Activated naive CD4-positive, alpha-beta T cell treated with anti-CD3 and anti-CD28 coated beads, Interleukin-2, amount 50 U/mL, for 16 hours (primary cell): ENCODE measurements around the gene MPZL2.

Experiments used
- DNase-seq: peaks from one replicate; pipeline ENCODE4 v3.0.0-alpha.2; 2020

MPZL2 gene

DNA sequence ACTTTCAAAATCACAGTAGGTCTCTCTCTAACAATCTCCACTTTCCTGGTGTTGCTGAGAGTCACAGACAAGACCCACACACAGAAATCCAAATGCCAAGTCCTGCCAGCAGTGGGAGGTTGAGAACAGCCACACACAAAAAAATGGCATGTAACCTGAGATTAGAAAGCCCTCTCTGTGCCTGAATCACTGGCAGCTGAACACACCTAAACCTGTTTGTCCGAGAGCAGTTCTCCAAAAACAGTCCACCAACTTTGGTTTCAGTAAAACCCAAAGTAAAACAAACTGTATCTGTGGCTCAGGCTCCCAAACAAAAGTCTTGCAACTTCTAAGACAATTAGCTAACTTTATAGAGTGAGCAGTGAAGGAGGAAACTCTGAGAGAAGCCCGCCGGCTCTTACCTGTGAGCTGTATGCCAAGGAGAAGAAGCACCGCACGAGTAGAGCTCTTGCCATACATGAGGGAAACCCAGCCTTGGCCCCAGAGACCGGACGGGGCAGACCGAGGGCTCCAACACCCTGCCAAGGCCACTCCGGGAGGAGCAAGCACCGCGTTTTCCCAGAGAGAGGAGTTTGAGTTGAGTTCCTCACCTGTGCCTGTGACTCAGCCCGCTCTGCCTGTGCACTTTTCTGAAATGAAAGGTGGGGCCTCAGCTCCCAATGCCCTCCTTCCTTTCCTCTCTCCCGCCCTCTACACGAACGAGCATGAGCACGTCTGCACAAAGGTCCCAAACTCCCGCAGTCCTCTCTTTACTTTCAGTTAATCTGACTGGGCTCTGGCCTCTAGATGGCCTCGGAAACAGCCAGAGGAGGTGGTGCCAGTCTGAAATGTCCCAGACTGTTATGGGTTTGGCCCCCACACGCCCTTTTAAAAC lies at the start of gene MPZL2:
TSS of gene MPZL2 (minus strand) at position 603 of the 874 bp plus-strand sequence. CDS start at position 459, 144 bp downstream.
- peak; percentile 47 for DNase-seq

DNA sequence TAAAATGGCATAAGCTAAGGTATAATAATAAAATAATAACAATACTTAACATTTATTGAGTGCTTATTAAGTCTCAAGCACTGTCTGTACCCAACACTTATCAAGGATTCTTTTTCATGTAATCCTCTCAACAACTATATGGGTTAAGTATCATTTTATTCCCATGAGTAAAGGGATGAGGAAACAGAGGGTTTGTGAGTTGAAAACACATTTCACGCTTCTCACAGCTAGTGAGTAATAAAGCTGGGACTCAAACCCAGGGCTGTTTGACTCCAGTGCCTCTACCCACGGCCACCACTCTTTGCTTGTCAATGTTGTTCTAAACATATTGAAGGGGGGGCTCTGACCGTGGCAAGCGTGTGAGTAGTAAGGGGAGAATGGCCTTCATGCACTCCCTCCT lies 49.1 kb upstream of the MPZL2 start:
- DNase-seq, result no peak

DNA sequence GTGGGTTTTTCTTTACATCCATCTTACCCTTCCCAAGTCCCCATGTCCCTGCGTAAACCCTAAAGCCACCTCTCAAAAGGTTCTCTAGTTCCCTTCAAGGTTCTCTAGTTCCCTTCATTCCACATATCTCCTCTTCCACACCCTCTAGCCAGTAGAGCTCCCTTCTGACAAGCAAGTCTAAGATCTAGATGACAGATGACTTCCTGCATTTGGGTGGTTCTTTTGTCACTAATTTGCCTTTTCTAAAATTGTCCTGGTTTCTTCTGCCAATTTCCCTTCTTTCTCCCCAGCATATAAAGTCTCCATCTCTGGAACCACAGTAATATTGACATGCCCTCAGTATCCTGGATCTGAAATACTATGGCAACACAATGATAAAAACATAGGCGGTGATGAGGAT lies 48.2 kb upstream of the MPZL2 start:
- DNase-seq, result no peak

DNA sequence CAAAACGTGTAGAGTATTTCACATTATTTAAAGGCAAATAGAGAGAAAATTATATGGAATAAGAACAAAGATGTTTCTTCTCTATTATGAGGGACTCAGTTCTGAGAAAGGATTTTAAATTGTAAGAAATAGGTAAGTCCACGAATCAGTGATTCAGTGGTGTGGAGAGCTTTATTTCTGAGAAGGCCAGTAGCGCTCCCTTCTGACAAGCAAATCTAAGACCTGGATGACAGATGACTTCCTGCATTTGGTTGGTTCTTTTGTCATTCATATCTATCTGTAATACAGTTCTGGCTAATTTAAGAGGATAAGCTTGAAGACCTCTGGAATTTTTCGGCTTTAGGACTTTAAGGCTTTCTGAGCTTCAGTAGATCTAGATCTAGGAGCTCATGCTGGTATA lies 47.4 kb upstream of the MPZL2 start:
- no peak for DNase-seq

DNA sequence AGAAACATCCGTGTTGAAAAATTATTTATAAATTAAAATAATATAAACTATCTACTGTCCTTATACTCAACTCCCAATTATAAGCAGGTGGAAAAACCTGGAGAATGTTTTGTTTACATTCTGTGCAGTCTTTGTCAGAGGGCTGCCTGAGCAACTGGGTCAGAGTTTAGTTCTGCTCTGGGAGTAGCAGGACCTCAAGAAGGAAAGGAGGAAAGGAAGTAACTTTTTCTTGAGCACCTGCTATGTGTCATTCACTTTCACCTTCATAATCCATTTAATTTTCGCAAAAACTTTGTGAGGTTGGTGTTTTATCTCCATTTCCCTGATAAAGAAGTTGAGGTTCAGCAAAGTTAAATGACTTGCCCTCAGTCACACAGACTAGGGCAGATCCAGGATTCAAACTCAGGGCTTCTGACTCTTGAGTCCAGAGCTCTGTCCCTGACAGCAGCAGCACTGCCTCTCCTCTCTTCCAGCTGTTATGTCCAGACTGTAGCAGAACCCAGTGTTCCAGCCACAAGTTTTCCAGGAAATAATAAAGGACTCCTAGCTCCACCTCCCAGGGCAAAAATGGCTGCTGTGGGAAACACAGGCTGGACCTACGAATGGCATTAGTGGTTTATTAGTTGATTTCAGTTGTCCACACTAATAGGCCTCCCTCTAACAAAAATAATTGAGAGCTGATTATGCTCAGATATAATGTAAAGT lies 46.8 kb upstream of the MPZL2 start:
- no peak for DNase-seq

DNA sequence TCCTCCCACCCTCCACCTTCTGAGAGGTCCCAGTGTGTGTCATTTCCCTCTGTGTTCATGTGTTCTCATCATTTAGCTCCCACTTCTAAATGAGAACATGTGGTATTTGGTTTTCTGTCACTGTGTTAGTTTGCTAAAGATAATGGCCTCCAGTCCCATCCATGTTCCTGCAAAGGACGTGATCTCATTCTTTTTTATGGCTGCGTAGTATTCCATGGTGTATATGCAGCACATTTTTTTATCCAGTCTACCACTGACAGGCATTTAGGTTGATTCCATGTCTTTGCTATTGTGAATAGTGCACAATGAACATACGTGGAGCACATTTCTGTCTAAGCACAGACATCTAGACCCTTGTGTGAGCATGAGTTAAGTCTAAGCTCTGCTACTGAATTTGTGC lies 46.2 kb upstream of the MPZL2 start:
- no peak for DNase-seq

DNA sequence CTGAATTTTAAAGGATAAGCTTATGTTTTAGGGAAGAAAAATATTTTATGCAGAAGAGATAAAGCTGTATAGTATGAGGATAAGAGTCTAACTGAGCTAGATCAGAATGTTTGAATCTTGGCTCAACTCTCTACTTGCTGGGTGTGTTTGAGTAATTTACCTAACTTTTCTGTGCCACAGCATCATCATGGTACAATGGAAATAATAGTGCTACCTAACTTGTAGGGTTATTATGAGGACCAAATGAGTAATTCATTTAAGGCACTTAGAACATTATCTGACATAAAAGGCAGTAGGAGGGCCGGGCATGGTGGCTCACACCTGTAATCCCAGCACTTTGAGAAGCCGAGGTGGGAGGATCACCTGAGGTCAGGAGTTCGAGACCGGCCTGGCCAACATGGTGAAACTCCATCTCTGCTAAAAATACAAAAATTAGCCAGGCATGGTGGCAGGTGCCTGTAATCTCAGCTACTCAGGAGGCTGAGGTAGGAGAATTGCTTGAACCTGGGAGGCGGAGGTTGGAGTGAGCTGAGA lies 45.0 kb upstream of the MPZL2 start:
- peak; percentile 47 for DNase-seq

DNA sequence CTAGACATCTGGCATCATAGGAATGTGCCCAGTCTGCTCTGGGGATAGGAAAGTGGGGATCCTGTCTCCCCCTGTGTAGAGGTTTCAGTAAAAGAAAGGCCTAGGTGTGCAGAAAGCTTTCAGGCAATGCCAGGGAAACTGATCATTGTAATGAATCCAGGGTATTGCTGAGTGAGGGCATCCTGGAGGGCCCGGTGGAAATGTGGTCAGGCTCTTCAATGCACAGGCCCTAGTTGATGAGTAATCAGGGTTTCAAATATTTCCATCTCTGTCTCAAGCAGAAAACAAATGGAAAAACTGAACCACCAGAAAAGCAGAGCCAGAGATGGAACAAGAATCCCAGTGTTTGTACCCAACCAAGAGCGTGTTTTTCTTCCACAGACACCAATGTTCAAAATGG lies 42.5 kb upstream of the MPZL2 start:
- peak; percentile 42 for DNase-seq

DNA sequence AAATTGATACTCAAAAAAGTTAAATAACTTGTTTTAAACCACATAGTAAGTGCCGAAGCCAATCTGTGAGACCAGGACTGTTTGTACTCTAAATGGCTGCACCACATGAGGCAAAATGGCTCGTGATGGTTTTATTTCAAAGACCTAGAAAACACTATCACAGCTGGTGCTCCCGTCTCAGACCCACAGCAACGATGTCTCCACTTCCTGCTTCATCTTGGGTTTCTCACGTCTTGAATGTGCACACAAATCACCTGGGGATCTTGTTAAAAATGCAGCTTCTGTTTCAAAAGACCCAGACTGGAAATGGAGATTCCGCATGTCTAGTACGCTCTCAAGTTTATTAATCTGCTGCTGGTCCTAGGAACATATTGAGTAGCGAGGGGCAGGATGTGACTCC lies 41.6 kb upstream of the MPZL2 start:
- peak; percentile 24 for DNase-seq

DNA sequence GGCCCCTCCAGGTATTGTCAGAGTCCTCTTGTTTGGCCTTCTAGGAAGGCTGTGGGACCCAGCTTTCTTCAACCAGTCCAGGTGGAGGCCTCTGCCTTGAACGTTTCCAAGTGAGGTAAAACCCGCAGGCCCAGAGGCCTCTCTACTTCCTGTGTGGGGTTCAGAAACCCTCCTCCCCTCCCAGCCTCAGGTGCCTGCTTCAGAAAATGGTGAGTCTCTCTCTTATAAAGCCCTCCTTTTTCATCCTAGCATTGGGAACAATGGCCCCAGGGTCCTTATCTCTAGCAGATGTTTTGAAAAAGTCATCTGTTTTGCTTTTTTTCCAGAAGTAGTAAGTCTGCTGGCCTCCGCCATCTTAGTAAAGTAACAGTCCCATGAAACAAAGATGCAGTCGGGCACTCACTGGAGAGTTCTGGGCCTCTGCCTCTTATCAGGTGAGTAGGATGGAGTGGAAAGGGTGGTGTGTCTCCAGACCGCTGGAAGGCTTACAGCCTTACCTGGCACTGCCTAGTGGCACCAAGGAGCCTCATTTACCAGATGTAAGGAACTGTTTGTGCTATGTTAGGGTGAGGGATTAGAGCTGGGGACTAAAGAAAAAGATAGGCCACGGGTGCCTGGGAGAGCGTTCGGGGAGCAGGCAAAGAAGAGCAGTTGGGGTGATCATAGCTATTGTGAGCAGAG lies 40.6 kb upstream of the MPZL2 start, which contains the start of gene CD3E:
TSS of gene CD3E (plus strand) at position 163 of the 681 bp plus-strand sequence. CDS start at position 386, 223 bp downstream.
- peak; percentile 69 for DNase-seq

DNA sequence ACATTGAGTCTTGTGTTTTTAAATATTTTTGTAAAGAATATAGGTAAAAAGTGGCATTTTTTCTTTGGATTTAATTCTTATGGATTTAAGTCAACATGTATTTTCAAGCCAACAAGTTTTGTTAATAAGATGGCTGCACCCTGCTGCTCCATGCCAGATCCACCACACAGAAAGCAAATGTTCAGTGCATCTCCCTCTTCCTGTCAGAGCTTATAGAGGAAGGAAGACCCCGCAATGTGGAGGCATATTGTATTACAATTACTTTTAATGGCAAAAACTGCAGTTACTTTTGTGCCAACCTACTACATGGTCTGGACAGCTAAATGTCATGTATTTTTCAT lies 40.1 kb upstream of the MPZL2 start:
- no peak for DNase-seq

DNA sequence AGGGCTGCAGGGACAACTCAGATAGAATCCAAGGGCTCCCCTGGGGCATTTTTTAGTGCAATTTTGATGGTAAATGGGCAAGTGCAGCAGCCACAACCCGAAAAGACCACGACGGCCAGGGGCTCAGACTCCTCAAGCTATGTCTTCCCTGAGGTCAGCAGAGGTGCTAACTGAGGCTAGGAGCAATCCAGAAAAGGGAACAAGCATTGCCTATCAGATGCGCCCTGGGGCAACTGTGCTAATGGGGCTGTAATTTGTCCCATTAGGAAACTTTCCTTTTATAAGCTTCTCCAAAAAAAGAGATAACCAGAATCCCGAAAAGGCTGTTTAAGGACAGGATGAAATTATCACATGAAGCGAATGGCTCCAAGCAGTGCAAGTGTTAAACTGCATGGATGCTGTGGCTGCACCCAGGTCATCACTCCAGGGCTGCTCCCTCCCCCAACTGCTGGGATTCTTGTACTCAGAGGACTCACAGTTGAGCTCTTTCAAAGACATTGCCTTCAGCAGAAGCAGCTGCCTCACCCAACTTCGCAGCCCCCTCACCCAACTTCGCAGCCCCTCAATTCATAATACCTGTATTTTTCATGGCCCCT lies 37.6 kb upstream of the MPZL2 start:
- DNase-seq, result no peak

DNA sequence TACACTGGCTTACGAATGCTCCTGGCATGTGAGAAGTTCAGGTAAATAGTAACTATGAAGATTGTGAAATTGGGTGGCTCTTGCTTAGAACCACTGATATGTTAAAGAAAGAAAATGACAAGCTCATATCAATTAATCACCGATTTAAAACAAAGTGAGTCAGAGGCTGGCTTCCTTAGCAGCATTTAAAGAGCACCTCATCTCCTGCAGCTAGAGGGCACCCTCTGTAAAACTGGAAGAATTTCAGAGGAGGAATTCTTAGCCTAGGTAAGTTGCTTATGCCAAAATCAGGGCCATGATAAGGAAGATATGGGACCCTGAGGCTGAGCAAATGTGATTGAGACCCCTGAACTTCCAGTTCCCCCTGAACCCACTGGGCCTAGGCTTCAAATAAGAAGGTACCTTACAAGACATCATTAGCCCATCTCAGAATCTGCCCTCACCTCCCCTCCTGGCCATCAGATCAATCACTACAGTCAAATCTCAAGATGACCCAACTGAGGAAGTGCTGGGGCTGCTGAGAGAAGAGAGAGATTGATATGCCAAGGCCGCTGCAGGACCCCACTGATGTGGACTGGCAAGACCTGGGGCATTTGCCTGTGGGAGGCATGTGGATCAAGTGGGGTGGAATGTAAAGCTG lies 31.8 kb upstream of the MPZL2 start:
- DNase-seq, result peak; percentile 53

DNA sequence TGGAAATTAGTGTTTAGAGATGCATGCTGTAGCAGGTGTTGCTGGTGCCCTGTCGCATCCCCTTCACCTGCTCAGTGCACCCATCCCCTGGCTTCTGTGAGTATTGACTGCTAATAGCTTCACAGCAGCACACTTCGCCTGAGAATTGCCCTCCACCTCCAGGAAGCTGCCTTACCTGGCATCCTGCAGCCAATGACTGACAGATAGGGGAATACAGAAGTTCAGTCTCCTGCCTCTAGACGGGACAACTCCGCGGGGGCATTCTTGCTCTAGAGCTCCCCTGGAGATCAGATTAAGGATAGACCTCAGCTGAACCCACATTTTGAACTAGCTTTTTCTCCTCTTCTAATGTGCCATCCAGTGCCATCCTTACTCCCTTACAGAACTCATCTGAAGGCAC lies 31.1 kb upstream of the MPZL2 start:
- DNase-seq, result no peak

DNA sequence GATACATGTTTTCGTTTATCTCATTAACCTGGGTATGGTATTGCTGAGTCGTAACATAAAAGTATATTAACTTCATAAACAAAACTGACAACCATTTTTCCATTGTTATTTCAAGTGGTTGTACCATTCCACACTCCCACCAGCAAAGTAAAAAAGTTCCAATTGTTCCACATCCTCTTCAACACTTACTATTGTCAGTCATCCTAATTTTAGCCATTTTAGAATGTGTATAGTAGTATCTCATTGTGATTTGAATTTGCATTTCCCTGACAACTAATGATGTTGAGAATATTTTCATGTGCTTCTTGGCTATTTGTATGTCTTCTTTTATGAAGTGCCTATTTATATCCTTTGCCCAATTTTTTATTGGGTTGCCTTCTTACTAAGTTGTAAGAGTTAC lies 30.0 kb upstream of the MPZL2 start:
- no peak for DNase-seq

DNA sequence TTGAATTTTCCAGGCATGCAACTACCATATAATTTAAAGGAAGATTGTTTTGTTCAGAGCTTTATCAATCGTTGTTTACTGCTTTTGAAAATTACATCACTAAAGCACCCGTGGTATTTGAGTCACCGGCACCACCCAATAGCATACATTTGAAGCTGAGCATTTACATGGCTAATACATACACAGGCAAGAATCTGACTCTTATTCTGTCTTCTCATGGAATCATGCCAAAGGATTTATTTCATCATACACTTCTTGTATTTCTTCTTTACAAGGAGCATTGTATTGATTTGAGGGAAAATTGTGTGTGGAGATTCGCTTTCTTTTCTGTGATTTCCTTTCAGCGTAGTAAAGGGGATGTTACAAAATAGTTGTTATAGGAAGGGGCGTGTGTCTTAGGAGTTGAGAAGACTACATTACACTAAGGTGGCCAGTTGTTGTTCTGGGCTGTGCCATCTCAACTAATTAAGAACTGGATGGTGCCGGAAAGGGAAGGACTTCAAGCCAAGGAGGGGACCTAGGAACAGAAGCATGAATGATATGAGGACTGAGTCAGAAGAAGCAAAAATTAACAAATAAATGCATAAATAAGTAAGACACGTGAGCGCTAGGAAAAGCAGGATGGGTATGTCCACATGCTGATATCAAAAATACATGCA lies 27.5 kb upstream of the MPZL2 start:
- no peak for DNase-seq

DNA sequence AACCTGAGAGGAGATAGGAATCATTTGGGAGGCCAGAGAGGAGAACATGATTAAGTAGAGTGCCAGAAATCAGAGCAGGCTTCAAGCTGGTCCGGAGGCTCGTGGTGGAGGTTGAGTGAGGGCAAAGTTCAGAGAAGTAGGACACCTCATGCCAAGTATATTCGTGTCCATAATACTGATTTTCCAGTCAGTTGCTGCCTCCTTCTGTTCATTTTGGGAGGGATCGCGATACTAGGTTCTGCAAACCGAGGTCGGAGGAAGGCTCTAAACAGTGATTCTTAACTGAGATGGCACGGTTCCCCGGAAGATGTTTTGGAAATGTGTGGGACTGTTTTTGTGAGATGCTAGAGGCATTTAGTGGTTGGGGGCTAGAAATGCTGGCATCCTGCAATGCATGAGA lies 26.8 kb upstream of the MPZL2 start:
- peak; percentile 27 for DNase-seq

DNA sequence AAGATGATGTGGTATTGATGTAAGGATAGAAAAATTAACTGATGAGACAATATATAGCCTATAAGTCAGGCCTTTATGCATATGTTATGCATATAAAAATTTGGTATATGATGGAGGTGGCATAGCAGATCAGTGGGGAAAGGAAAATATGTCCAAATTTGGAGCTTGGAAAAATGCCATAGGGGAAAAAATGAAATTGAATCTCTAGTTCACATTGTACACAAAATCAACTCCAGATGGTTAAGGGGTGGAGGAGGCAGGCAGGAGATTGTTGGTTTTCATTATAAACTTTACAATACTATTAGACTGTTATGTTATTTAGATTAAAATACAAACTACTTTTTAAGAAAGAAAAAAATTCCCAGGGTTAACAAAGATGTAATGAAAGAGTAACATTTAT lies 25.3 kb upstream of the MPZL2 start:
- no peak for DNase-seq

DNA sequence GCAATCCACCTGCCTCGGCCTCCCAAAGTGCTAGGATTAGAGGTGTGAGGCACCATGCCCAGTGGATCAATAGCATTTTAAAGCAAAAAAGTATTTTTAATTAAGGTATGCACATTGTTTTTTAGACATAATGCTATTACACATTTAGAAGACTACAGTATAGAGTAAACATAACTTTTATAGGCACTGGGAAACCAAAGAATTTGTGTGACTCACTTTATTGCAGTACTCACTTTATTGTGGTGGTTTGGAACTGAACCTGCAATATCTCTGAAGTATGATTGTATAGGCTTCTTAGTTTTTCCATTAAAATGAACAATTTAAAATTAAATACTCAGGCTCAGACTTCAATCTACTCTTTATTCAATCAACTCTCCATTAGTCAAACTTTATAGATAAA lies 22.9 kb upstream of the MPZL2 start:
- no peak for DNase-seq

DNA sequence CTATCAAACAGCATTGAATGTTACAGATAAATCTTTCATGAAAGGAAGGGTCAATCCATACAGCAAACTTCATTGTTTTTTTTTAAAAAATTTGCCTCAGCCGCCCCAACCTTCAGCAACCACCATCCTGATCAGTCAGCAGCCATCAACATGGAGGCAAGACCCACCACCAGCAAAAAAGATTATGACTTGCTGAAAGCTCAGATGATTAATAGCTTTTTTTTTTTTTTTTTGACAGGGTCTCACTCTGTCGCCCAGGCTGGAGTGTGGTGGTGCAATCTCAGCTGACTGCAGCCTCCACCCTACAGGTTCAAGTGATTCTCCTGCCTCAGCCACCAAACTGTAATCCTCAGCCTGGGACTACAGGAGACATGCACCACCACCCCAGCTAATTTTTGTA lies 22.4 kb upstream of the MPZL2 start:
- DNase-seq, result no peak

DNA sequence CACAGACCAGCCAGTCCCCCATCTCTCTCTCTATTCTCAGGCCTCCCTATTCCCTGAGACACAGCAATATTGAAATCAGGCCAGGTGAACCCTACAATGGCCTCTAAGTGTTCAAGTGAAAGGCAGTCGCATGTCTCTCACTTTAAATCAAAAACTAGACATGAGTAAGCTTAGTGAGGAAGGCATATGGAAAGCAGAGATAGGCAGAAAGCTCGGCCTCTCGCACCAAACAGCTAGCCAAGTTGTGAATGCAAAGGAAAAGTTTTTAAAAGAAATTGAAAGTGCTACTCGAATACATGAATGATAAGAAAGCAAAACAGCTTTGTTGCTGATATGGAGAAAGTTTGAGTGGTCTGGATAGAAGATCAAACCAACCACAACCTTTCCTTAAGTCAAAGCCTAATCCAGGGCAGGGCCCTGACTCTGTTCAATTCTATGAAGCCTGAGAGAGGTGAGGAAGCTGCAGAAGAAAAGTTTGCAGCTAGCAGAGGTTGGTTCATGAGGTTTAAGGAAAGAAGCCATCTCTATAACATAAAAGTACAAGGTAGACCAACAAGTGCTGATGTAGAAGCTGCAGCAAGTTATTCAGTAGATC lies 19.8 kb upstream of the MPZL2 start:
- DNase-seq, result no peak
